ENCODE measurements around the gene RFTN1.

- peak in 1 of 2 experiments; percentile 82; a peak in 2 of 4 replicates for TF ChIP-seq EP300 (IDR thresholded peaks at IDR 0.05; ENCODE audit: borderline replicate concordance in 1 of 2, control insufficient read depth in 1 of 2, low read depth in 2 of 2, low read length in 2 of 2)
- TF ChIP-seq FOXK2 (IDR thresholded peaks at IDR 0.05), result no peak
- peak; percentile 73; the same call in 1 of the 2 replicates for TF ChIP-seq TAF1 (IDR thresholded peaks at IDR 0.05; ENCODE audit: borderline replicate concordance, low read depth, low read length)
- TF ChIP-seq, protein P1, sequence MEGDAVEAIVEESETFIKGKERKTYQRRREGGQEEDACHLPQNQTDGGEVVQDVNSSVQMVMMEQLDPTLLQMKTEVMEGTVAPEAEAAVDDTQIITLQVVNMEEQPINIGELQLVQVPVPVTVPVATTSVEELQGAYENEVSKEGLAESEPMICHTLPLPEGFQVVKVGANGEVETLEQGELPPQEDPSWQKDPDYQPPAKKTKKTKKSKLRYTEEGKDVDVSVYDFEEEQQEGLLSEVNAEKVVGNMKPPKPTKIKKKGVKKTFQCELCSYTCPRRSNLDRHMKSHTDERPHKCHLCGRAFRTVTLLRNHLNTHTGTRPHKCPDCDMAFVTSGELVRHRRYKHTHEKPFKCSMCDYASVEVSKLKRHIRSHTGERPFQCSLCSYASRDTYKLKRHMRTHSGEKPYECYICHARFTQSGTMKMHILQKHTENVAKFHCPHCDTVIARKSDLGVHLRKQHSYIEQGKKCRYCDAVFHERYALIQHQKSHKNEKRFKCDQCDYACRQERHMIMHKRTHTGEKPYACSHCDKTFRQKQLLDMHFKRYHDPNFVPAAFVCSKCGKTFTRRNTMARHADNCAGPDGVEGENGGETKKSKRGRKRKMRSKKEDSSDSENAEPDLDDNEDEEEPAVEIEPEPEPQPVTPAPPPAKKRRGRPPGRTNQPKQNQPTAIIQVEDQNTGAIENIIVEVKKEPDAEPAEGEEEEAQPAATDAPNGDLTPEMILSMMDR (IDR thresholded peaks at IDR 0.05 in 2 of 3, conservative IDR thresholded peaks at IDR 0.05 in 1 of 3; ENCODE audit: control insufficient read depth in 2 of 3, extremely low read depth in 1 of 3, insufficient read depth in 1 of 3, low read depth in 3 of 3, low read length in 3 of 3), result no peak
- TF ChIP-seq JUNB (IDR thresholded peaks at IDR 0.05), result peak; percentile 95
- no peak for TF ChIP-seq PAX8 (IDR thresholded peaks at IDR 0.05)
- 0 out of 2 replicates have a peak, but pooled peaks have one; percentile 17 for TF ChIP-seq GABPA (IDR thresholded peaks at IDR 0.05; ENCODE audit: low read depth)
Measured at GRCh38 chr3:16378920-16379319, 134.6 kb downstream of the RFTN1 start.
